ENCODE measurements around the gene ANKRD9. TPM values are rescaled to one million over a fixed set of nuclear protein-coding genes. Genes with fewer than 3 reads are reported as not detected.

Gene ANKRD9
- total RNA-seq, 1 experiment from 2014 or later, result 23.7 TPM

- Histone ChIP-seq H3K27ac (ENCODE audit: low read length) (no peak overlapping the region), H3K9me3 (ENCODE audit: control insufficient read depth, insufficient read depth, low read depth, low read length) (no peaks in the 10 kb centered on the region), H3K27me3 (ENCODE audit: control insufficient read depth, insufficient read depth, low read length) (no peaks in the 10 kb centered on the region), H3K4me1 (ENCODE audit: control insufficient read depth, insufficient read depth, low read length) (no peaks in the 10 kb centered on the region; the same call in 1 of the 2 replicates), H3K36me3 (ENCODE audit: control insufficient read depth, insufficient read depth, low read length) (no peaks in the 10 kb centered on the region), H3K4me3 (ENCODE audit: low read depth in 2 of 2, low read length in 2 of 2) (no peak overlapping the region)
- intact Hi-C loops (cut with micrococcal nuclease; ENCODE audit: unreplicated experiment), result no loop called here
- in situ Hi-C loops (cut with HindIII; ENCODE audit: low pct_unique_long_range_greater_than_20kb, low sequenced_read_pairs), result no loop called here
- ChIA-PET CTCF (no interaction called here), POLR2A (no interaction called here)
- BruUV-seq (replicated peaks), result no TSS peak
- DNase-seq (ENCODE audit: low read depth, low spot score) (no peak), ATAC-seq (no peak)
- TF ChIP-seq POLR2AphosphoS5 (IDR thresholded peaks at IDR 0.05; ENCODE audit: low read depth, low read length), result no peak
- TF ChIP-seq TCF7L2 (IDR thresholded peaks at IDR 0.05; ENCODE audit: low read depth, low read length), result no peak
- no peak for TF ChIP-seq SIN3A (IDR thresholded peaks at IDR 0.05; ENCODE audit: borderline replicate concordance, insufficient read depth, low read depth, low read length)
- TF ChIP-seq CTCF (IDR thresholded peaks at IDR 0.05), result no peak
- TF ChIP-seq REST (IDR thresholded peaks at IDR 0.05; ENCODE audit: insufficient read depth in 1 of 2, low read depth in 2 of 2, low read length in 1 of 2), result no peak
These were observed 22.9 kb downstream of the ANKRD9 start for GRCh38 chr14:102486513-102487203.

- no peaks in the 10 kb centered on the region; the same call in 1 of the 2 replicates for H3K4me1 ChIP-seq (ENCODE audit: control insufficient read depth, insufficient read depth, low read length)
- intact Hi-C loops (cut with micrococcal nuclease; ENCODE audit: unreplicated experiment), result no loop called here
- CTCF ChIA-PET, result no interaction called here
- TF ChIP-seq SIN3A (IDR thresholded peaks at IDR 0.05; ENCODE audit: borderline replicate concordance, insufficient read depth, low read depth, low read length) (no peak), TCF7L2 (IDR thresholded peaks at IDR 0.05; ENCODE audit: low read depth, low read length) (no peak), CTCF (IDR thresholded peaks at IDR 0.05) (no peak), REST (IDR thresholded peaks at IDR 0.05; ENCODE audit: insufficient read depth in 1 of 2, low read depth in 2 of 2, low read length in 1 of 2) (no peak), POLR2AphosphoS5 (IDR thresholded peaks at IDR 0.05; ENCODE audit: low read depth, low read length) (no peak)
- no peak overlapping the region for H3K4me3 ChIP-seq (ENCODE audit: low read depth in 2 of 2, low read length in 2 of 2)
- no peaks in the 10 kb centered on the region for H3K36me3 ChIP-seq (ENCODE audit: control insufficient read depth, insufficient read depth, low read length)
- BruUV-seq (replicated peaks), result no TSS peak
- H3K27ac ChIP-seq (ENCODE audit: low read length), result no peak overlapping the region
- POLR2A ChIA-PET, result no interaction called here
- DNase-seq (ENCODE audit: low read depth, low spot score) (no peak), ATAC-seq (no peak)
- H3K27me3 ChIP-seq (ENCODE audit: control insufficient read depth, insufficient read depth, low read length), result no peaks in the 10 kb centered on the region
- H3K9me3 ChIP-seq (ENCODE audit: control insufficient read depth, insufficient read depth, low read depth, low read length), result no peaks in the 10 kb centered on the region
- in situ Hi-C loops (cut with HindIII; ENCODE audit: low pct_unique_long_range_greater_than_20kb, low sequenced_read_pairs), result no loop called here
These were observed 23.7 kb downstream of the ANKRD9 start for GRCh38 chr14:102485693-102486512.
